Thoracic aorta (tissue), 2 donors: ENCODE data around the gene INPP5J. TPM values are rescaled to one million over a fixed set of nuclear protein-coding genes. Genes with fewer than 3 reads are reported as not detected.

ENCODE experiments used
- ATAC-seq: fragments of 150-250 bp; one replicate; pipeline ENCODE4 v1.8.0; 2017; ENCODE audit warnings: low read depth; ENCODE audit not compliant: insufficient number of reproducible peaks, low FRiP score
- DNase-seq: peaks from one replicate; pipeline ENCODE4 v3.0.0-alpha.2; 2020; ENCODE audit warnings: low spot score
- H3K27ac ChIP-seq, 2 donors: fragments of 200-600 bp; sonication (generic); 1 replicate in 1 of 2; 2 replicates in 1 of 2; pipeline ENCODE4 v1.5.1; 2016; ENCODE audit warnings: mild to moderate bottlenecking in 2 of 2, moderate library complexity in 2 of 2
- H3K27me3 ChIP-seq: fragments of 200-600 bp; sonication (generic); replicated peaks from 2 replicates; pipeline ENCODE4 v1.6.0; 2016; ENCODE audit warnings: mild to moderate bottlenecking; ENCODE audit not compliant: insufficient read depth
- H3K36me3 ChIP-seq: fragments of 200-600 bp; sonication (generic); one replicate; pipeline ENCODE4 v1.5.1; 2016
- H3K4me1 ChIP-seq, 2 donors: fragments of 200-600 bp; sonication (generic); 1 replicate in 1 of 2; 2 replicates in 1 of 2; pipeline versions ENCODE4 v1.5.1 to v1.6.0; 2016; ENCODE audit warnings: low read depth in 2 of 2, mild to moderate bottlenecking in 1 of 2; ENCODE audit not compliant: control insufficient read depth in 1 of 2
- H3K4me3 ChIP-seq: fragments of 200-600 bp; sonication (generic); 2 replicates; pipeline ENCODE4 v1.5.1; 2016; ENCODE audit warnings: mild to moderate bottlenecking
- H3K9me3 ChIP-seq: fragments of 200-600 bp; sonication (generic); 2 replicates; pipeline ENCODE4 v1.5.1; 2016
- total RNA-seq, 2 donors: library from RNA; depleted of rRNA; stranded (reverse); fragments of >200 nt; gene quantifications; one replicate each; pipeline versions ENCODE4 v1.1.0 to v1.2.3, GENCODE V29; 2016
- TF ChIP-seq, protein P1 (sequence below): fragments of 200-600 bp; sonication (generic); IDR thresholded peaks from one replicate; pipeline ENCODE4 v1.5.1; 2019; ENCODE audit warnings: antibody characterized with exemption

The INPP5J gene
- total RNA-seq, 2 donors from 2014 or later: 2.3 to 4.1 TPM

- H3K27me3 ChIP-seq: no peaks in the 10 kb centered on the region
- peaks cover 9 to 15% of the 10 kb centered on the region in 2 donors for H3K4me1 ChIP-seq
- H3K9me3 ChIP-seq: no peaks in the 10 kb centered on the region
- TF ChIP-seq, protein P1, sequence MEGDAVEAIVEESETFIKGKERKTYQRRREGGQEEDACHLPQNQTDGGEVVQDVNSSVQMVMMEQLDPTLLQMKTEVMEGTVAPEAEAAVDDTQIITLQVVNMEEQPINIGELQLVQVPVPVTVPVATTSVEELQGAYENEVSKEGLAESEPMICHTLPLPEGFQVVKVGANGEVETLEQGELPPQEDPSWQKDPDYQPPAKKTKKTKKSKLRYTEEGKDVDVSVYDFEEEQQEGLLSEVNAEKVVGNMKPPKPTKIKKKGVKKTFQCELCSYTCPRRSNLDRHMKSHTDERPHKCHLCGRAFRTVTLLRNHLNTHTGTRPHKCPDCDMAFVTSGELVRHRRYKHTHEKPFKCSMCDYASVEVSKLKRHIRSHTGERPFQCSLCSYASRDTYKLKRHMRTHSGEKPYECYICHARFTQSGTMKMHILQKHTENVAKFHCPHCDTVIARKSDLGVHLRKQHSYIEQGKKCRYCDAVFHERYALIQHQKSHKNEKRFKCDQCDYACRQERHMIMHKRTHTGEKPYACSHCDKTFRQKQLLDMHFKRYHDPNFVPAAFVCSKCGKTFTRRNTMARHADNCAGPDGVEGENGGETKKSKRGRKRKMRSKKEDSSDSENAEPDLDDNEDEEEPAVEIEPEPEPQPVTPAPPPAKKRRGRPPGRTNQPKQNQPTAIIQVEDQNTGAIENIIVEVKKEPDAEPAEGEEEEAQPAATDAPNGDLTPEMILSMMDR: no peak
- no peak for DNase-seq
- no peak for ATAC-seq
- no peak overlapping the region for H3K27ac ChIP-seq
- no peak overlapping the region for H3K4me3 ChIP-seq
- no peaks in the 10 kb centered on the region for H3K36me3 ChIP-seq
Measured at GRCh38 chr22:31127181-31127772, 4.5 kb downstream of the INPP5J start.

GRCh38 chr22:31128156-31128555 lies 5.4 kb downstream of the INPP5J start:
- Histone ChIP-seq H3K4me3 (no peak overlapping the region), H3K9me3 (no peaks in the 10 kb centered on the region), H3K36me3 (no peaks in the 10 kb centered on the region), H3K4me1 (peaks cover 2 to 6% of the 10 kb centered on the region in 2 donors), H3K27me3 (no peaks in the 10 kb centered on the region), H3K27ac (no peak overlapping the region)
- no peak for ATAC-seq
- TF ChIP-seq, protein P1: no peak
- DNase-seq: no peak

- H3K4me1 ChIP-seq: no peaks in the 10 kb centered on the region
- no peaks in the 10 kb centered on the region for H3K9me3 ChIP-seq
- H3K4me3 ChIP-seq: no peak overlapping the region
- no peak for ATAC-seq
- no peak overlapping the region for H3K27ac ChIP-seq
- H3K27me3 ChIP-seq: no peaks in the 10 kb centered on the region
- DNase-seq: no peak
- TF ChIP-seq, protein P1: no peak
- H3K36me3 ChIP-seq: no peaks in the 10 kb centered on the region
Measured at GRCh38 chr22:31130873-31131272, 8.1 kb downstream of the INPP5J start.

DNA sequence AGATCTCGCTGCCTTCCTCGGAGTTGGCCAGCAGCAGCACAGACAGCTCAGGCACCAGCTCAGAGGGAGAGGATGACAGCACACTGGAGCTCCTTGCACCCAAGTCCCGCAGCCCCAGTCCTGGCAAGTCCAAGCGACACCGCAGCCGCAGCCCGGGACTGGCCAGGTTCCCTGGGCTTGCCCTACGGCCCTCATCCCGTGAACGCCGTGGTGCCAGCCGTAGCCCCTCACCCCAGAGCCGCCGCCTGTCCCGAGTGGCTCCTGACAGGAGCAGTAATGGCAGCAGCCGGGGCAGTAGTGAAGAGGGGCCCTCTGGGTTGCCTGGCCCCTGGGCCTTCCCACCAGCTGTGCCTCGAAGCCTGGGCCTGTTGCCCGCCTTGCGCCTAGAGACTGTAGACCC lies 11.1 kb downstream of the INPP5J start:
- Histone ChIP-seq H3K9me3 (no peaks in the 10 kb centered on the region), H3K27ac (no peak overlapping the region), H3K4me1 (no peaks in the 10 kb centered on the region), H3K4me3 (no peak overlapping the region), H3K36me3 (no peaks in the 10 kb centered on the region), H3K27me3 (no peaks in the 10 kb centered on the region)
- ATAC-seq (no peak), DNase-seq (no peak)
- TF ChIP-seq, protein P1: no peak

DNA sequence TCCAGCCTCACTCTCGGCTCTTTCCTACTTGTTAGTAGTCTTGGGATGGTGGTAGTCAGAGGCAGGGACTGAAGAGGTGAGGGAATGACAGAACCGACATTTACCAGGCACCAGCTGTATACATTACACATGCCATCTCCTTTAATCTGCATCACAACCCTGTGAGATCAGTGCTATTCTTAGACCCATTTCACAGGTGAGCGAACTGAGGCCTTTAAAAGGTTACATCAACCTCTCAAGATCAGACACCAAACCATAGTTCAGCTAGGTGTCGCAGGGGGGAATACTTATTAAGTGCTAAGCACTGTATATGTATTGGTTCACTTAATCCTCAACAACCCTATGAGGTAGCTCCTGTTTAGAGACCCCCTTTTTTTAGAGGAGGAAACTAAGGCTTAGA lies 11.9 kb downstream of the INPP5J start:
- H3K27ac ChIP-seq: no peak overlapping the region
- no peak for DNase-seq
- H3K36me3 ChIP-seq: no peaks in the 10 kb centered on the region
- no peaks in the 10 kb centered on the region for H3K9me3 ChIP-seq
- TF ChIP-seq, protein P1: no peak
- H3K27me3 ChIP-seq: peaks cover 3% of the 10 kb centered on the region
- ATAC-seq: no peak
- no peak overlapping the region for H3K4me3 ChIP-seq
- H3K4me1 ChIP-seq: no peaks in the 10 kb centered on the region
